HG03342 (cell line): ENCODE results near the gene DGCR2.

Experiments
- ATAC-seq: cut with Tn5 transposase; IDR thresholded peaks from one replicate; pipeline ENCODE4 v1.9.1; 2021; ENCODE audit warnings: mild to moderate bottlenecking, moderate library complexity; ENCODE audit not compliant: unreplicated experiment

DGCR2 gene

GRCh38 chr22:19110064-19110458, 12.2 kb downstream of the DGCR2 start:
- no peak for ATAC-seq

- no peak for ATAC-seq
Observed at GRCh38 chr22:19109198-19110063, 12.8 kb downstream of the DGCR2 start.

GRCh38 chr22:19108807-19109197, 13.4 kb downstream of the DGCR2 start:
- ATAC-seq = no peak

GRCh38 chr22:19107730-19108074, 14.5 kb downstream of the DGCR2 start:
- ATAC-seq = no peak

- no peak for ATAC-seq
Observed at GRCh38 chr22:19106886-19107729, 15.1 kb downstream of the DGCR2 start.

- no peak for ATAC-seq
Observed at GRCh38 chr22:19105867-19106802, 16.1 kb downstream of the DGCR2 start.

- ATAC-seq = no peak
Observed at GRCh38 chr22:19105456-19105855, 16.8 kb downstream of the DGCR2 start.

- no peak for ATAC-seq
Observed at GRCh38 chr22:19103880-19104821, 18.1 kb downstream of the DGCR2 start.

GRCh38 chr22:19098157-19098556, 24.1 kb downstream of the DGCR2 start:
- ATAC-seq = no peak

GRCh38 chr22:19097518-19097917, 24.7 kb downstream of the DGCR2 start:
- ATAC-seq = no peak

- ATAC-seq = no peak
Observed at GRCh38 chr22:19096555-19096954, 25.7 kb downstream of the DGCR2 start.

GRCh38 chr22:19094393-19094997, 27.7 kb downstream of the DGCR2 start:
- ATAC-seq = no peak

GRCh38 chr22:19092725-19093124, 29.5 kb downstream of the DGCR2 start:
- no peak for ATAC-seq

- ATAC-seq = no peak
Observed at GRCh38 chr22:19090586-19091127, 31.6 kb downstream of the DGCR2 start.

GRCh38 chr22:19090183-19090582, 32.0 kb downstream of the DGCR2 start:
- ATAC-seq = no peak

- ATAC-seq = no peak
Observed at GRCh38 chr22:19088866-19089595, 33.2 kb downstream of the DGCR2 start.

- ATAC-seq = no peak
Observed at GRCh38 chr22:19086896-19087295, 35.3 kb downstream of the DGCR2 start.

GRCh38 chr22:19086417-19086816, 35.8 kb downstream of the DGCR2 start:
- ATAC-seq = no peak
